ENCODE results near the gene TK2.
"Not testable (repeated sequence)": the region's sequence is repeated elsewhere in the genome, so short reads cannot be mapped to it uniquely, and the experiment has no call there.

The TK2 gene

GRCh38 chr16:66572356-66572755 lies 22.4 kb upstream of the TK2 start:
- no peak for DNase-seq (ENCODE audit: low spot score)
- in situ Hi-C loops (cut with MboI; ENCODE audit: low sequenced_read_pairs, unreplicated experiment) = no loop called here
- no peak for TF ChIP-seq CTCF (IDR thresholded peaks at IDR 0.05; ENCODE audit: borderline replicate concordance, control extremely low read depth, extremely low read depth, insufficient read depth, missing control alignments)

GRCh38 chr16:66569827-66570405 lies 20.0 kb upstream of the TK2 start:
- in situ Hi-C loops (cut with MboI; ENCODE audit: low sequenced_read_pairs, unreplicated experiment) = no loop called here
- TF ChIP-seq CTCF (IDR thresholded peaks at IDR 0.05; ENCODE audit: borderline replicate concordance, control extremely low read depth, extremely low read depth, insufficient read depth, missing control alignments) = no peak
- no peak for DNase-seq (ENCODE audit: low spot score)

- no peak for TF ChIP-seq CTCF (IDR thresholded peaks at IDR 0.05; ENCODE audit: borderline replicate concordance, control extremely low read depth, extremely low read depth, insufficient read depth, missing control alignments)
- in situ Hi-C loops (cut with MboI; ENCODE audit: low sequenced_read_pairs, unreplicated experiment) = no loop called here
- DNase-seq (ENCODE audit: low spot score) = no peak
Measured at GRCh38 chr16:66569131-66569530, 19.2 kb upstream of the TK2 start.

- no peak for TF ChIP-seq CTCF (IDR thresholded peaks at IDR 0.05; ENCODE audit: borderline replicate concordance, control extremely low read depth, extremely low read depth, insufficient read depth, missing control alignments)
- DNase-seq (ENCODE audit: low spot score) = no peak
- in situ Hi-C loops (cut with MboI; ENCODE audit: low sequenced_read_pairs, unreplicated experiment) = no loop called here
Measured at GRCh38 chr16:66568355-66568754, 18.4 kb upstream of the TK2 start.

GRCh38 chr16:66567270-66567669 lies 17.3 kb upstream of the TK2 start:
- in situ Hi-C loops (cut with MboI; ENCODE audit: low sequenced_read_pairs, unreplicated experiment); DNase-seq (ENCODE audit: low spot score): not testable (repeated sequence)

- no peak for TF ChIP-seq CTCF (IDR thresholded peaks at IDR 0.05; ENCODE audit: borderline replicate concordance, control extremely low read depth, extremely low read depth, insufficient read depth, missing control alignments)
- in situ Hi-C loops (cut with MboI; ENCODE audit: low sequenced_read_pairs, unreplicated experiment) = no loop called here
Measured at GRCh38 chr16:66566051-66566901, 16.4 kb upstream of the TK2 start, which contains the start of gene CMTM1. CMTM1 (plus strand) TSS chr16:66566439; CDS start chr16:66566514, 75 bp downstream.

More at GRCh38 chr16:66566051-66566901, 16.4 kb upstream of the TK2 start, which contains the start of gene CMTM1:
- no peak for DNase-seq (ENCODE audit: low spot score)
